T47D (cell line): ENCODE data around the gene GHR.

Experiments used
- DNase-seq, 2 experiments: peaks; one replicate each; pipeline versions ENCODE4 v3.0.0 to v3.0.0-alpha.2; 2011 to 2012; ENCODE audit warnings: low read depth in 1 of 2, low spot score in 1 of 2
- JUND ChIP-seq: IDR thresholded peaks from 2 replicates; pipeline ENCODE4 v1.6.1; 2012; ENCODE audit warnings: low read depth
- in situ Hi-C: cut with HindIII; loops from 2 replicates; pipeline ENCODE4 v1.10.0; 2016; ENCODE audit warnings: low sequenced_read_pairs, low pct_unique_long_range_greater_than_20kb

The GHR gene

GRCh38 chr5:42422656-42423280, 471 bp upstream of the GHR start:
- in situ Hi-C loops = no loop called here
- TF ChIP-seq JUND = no peak
- DNase-seq = peak in 1 of 2 experiments; percentile 20

GRCh38 chr5:42426016-42426415, 2.8 kb downstream of the GHR start:
- in situ Hi-C loops = no loop called here

GRCh38 chr5:42429694-42430093, 6.5 kb downstream of the GHR start:
- in situ Hi-C loops = no loop called here
- TF ChIP-seq JUND = no peak
- DNase-seq = no peak

More at GRCh38 chr5:42426016-42426415, 2.8 kb downstream of the GHR start:
- TF ChIP-seq JUND = no peak
- no peak for DNase-seq

- DNase-seq = no peak
- in situ Hi-C loops = no loop called here
- TF ChIP-seq JUND = no peak
These were observed 10.9 kb downstream of the GHR start for GRCh38 chr5:42434047-42434724.

- in situ Hi-C loops = no loop called here
- TF ChIP-seq JUND = no peak
- no peak for DNase-seq
These were observed 12.8 kb downstream of the GHR start for GRCh38 chr5:42436051-42436450.

GRCh38 chr5:42454216-42454995, 31.2 kb downstream of the GHR start:
- no peak for TF ChIP-seq JUND
- in situ Hi-C loops = no loop called here
- DNase-seq = no peak

GRCh38 chr5:42461033-42461432, 37.8 kb downstream of the GHR start:
- in situ Hi-C loops = no loop called here
- no peak for DNase-seq

GRCh38 chr5:42461507-42461906, 38.3 kb downstream of the GHR start:
- TF ChIP-seq JUND = no peak
- no peak for DNase-seq
- in situ Hi-C loops = no loop called here

More at GRCh38 chr5:42461033-42461432, 37.8 kb downstream of the GHR start:
- TF ChIP-seq JUND = no peak

- no peak for DNase-seq
- in situ Hi-C loops = no loop called here
- no peak for TF ChIP-seq JUND
These were observed 38.8 kb downstream of the GHR start for GRCh38 chr5:42462083-42462482.

GRCh38 chr5:42467572-42467971, 44.3 kb downstream of the GHR start:
- no peak for TF ChIP-seq JUND
- DNase-seq = no peak
- in situ Hi-C loops = no loop called here

GRCh38 chr5:42467981-42468524, 44.8 kb downstream of the GHR start:
- TF ChIP-seq JUND = no peak
- in situ Hi-C loops = no loop called here
- DNase-seq = no peak

GRCh38 chr5:42483472-42484154, 60.4 kb downstream of the GHR start:
- no peak for TF ChIP-seq JUND
- in situ Hi-C loops = no loop called here
- DNase-seq = peak; percentile 63 to 76
